Activated CD8-positive, alpha-beta memory T cell treated with anti-CD3 and anti-CD28 coated beads for 24 hours (primary cell): ENCODE measurements around the gene MAP2K3.

Experiments
- DNase-seq: peaks from one replicate; pipeline ENCODE4 v3.0.0-alpha.2; 2020

The MAP2K3 gene

DNA sequence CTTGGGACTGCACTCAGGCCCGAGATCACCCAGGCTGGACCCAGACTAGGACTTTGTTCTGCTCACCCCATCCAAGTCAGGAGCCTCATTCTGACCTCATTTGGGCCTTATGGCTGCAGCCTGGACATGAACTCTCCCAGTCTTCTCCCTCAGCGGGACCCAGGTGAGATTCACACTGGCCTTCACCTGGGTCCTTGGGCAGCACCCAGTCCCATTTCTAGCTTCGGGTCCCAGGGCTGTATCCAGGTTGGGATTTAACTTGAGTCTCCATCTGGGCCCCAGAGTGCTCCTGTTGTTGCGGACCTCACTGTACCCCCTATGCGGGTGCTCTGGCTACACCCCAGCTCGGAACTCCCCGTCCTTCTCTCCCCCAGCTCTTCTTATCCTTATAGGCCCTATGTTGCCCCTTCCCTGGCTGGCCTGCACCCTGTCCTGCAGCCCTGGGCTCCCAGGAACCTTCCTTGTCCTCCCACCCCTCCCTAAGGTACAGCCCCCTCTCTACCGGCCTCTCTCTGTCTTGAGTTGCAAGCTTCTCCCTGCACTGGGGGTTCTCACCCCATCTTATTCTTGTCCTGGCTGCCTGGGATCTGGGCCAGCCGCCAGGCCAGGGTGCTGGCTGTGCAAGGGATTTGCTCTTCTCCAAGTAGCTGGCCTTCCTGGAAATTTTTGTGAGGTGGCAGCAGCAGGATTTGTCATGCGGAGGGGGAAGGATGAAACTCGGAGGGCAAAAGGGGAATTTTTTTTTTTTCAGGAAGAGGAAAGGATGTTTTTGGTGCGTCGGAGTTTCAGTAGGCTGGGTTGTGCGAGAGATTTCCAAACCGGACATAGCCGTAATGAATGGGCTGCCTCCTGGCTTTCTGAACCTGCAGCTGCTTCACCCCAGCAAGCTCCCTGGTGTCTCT is 904 bp downstream of the MAP2K3 start:
- DNase-seq: no peak

DNA sequence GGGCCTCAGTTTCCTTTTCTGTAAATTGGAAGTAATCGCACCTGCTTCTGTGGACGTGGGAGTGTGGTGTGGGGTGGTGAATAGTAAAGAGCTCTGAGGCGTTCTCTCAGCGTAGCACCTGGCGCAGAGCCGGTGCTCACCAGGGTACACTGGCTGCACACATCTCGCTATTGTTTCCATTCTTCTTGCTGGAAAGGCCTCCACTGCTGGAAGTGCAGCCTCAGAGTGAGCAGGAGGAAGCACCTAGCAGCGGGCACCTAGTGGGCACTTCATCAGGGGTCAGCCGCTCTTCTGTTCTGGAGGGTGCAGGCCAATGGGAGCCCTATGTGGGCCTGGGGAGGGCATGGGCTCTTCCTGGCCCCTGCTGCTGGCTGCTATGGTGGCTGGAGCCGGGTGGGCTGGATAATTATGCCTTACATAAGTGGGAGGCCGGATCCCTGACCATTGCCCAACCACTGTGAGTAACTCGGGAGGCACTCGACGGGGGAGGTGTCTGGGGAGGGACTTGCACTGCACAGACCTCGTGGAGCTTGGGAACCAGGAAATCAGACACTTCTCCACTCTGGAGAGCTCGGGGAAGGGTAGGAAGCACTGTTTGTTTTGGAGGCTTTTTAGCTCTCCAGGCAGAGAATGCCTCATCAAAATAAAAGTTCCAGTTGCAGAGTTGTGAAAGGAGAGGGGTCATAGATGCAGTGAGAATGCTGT is 1.7 kb downstream of the MAP2K3 start:
- DNase-seq: no peak

- DNase-seq: peak; percentile 74
Observed at GRCh38 chr17:21286909-21287702, 2.6 kb downstream of the MAP2K3 start.

DNA sequence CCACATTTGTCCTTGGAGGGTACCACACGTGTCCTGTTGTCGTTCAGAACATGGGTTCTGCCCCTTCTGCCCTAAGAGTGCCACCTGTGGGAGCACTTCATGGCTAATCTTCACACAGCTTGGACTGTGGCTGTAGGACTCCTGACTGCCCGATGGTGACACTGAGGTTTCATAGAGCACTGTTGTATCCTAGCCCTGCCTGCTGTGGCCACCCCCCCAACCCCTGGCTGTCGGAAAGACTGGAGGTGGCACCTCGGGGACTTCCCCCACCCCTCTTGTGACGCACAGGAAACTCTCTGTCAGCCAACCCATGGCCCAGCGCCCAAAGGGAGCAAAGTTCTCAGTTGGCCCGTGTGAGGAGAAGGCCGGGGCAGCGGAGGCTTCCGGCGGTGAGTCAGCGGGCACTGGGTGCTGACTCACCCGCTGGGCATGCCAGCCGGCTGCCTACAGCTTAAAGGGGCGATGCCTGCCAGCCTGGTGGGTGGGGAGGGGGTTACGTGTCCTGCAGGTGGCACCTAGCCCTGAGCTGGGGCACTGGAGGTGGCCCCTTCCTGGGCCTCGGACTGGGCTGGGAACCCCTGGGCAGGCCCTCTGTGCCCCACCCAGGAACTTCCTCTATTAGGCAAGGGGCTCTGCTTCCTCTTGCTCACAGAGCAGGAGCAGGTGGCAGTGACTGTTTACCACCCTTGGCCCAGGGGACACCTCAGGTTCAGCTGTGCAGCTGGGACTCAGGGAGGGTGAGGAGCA is 3.4 kb downstream of the MAP2K3 start:
- DNase-seq: peak; percentile 96

- no peak for DNase-seq
Observed at GRCh38 chr17:21288571-21289017, 4.1 kb downstream of the MAP2K3 start.

DNA sequence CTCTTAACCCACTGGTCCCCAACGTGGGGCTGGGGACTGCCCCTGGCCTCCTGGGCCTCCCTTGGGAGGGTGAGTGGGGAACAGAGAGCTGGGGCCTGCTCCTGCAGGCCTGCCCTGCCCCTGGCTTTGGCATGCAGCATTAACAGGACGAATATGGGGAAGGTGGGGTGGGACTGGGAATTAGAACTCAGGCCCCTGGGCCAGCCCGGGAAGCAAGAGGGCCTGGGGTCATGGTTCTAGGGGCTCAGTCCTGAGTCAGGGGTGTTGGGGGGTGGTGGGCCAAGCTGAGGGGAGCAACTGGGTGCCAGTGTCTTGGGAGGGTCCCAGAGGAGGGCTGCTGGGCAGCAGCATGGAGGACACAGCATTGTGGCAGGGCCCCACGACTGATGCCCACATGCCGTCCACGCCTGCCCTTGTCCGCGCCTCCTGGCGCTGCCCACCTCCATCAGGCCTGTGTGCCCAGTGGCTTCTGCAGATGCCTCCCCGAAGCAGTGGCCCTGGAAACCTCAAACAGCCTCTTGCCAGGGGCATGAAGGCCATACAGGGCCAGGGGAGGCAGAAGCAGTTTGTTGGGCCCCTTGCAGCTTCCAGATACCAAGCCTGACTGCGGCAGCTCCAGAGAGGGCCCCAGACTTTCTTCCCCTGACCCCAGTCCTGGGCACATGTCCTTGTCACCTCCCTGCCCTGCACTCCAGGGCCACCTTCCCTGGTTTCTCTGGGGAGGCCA is 4.8 kb downstream of the MAP2K3 start:
- no peak for DNase-seq

DNA sequence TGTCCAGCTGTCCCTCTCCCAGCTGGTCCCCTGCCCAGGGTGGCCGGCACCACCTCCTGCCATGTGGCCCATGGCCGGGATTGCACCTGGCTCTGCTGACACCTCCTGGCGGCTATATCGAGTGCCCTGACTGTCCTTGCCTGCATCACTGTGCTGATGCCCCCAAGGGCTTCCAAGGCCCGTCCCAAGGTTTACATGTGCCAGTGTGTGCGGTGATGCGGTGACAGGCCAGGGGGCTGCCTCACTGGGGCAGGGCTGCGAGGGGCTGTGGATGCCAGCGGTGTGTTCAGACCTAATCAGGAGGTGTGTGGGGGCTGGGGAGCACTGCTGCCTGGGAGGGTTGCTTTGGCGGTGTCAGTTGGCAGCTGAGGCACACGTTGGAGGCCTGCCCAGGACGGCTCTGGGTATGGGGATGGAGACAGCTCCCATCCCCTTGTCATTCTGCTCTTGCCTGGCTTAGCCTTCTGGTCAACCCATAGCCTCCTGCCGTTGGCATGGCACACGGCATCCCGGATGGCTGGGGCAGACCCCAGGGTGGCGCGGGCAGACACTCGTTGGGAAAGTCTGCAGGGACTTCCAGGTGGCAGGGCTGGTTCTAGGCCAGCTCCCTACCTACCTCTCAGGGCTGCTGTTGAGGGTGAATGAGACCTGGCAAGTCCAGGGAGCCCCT is 5.5 kb downstream of the MAP2K3 start:
- DNase-seq: no peak

- DNase-seq: no peak
Observed at GRCh38 chr17:21291357-21291756, 6.8 kb downstream of the MAP2K3 start.

DNA sequence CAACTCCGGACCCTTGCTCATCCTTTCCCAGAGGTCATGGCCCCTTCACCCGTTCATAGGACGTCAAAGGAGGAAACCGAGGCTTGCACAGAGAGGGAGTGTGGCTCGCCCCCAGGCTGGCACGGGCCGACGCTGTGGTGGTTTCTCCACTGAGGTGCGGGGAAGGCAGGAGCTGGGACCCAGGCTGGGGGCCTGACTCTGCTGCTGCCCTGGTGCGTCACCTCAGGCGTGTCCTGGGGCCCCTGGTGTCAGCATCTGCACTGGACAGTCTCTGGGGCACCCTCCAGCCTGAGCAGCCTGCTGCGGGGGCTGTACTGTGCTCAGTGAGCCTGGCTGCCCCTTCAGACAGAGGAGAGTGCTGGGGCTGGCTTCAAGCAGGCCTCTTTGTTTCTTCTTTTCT is 7.4 kb downstream of the MAP2K3 start:
- DNase-seq: no peak

DNA sequence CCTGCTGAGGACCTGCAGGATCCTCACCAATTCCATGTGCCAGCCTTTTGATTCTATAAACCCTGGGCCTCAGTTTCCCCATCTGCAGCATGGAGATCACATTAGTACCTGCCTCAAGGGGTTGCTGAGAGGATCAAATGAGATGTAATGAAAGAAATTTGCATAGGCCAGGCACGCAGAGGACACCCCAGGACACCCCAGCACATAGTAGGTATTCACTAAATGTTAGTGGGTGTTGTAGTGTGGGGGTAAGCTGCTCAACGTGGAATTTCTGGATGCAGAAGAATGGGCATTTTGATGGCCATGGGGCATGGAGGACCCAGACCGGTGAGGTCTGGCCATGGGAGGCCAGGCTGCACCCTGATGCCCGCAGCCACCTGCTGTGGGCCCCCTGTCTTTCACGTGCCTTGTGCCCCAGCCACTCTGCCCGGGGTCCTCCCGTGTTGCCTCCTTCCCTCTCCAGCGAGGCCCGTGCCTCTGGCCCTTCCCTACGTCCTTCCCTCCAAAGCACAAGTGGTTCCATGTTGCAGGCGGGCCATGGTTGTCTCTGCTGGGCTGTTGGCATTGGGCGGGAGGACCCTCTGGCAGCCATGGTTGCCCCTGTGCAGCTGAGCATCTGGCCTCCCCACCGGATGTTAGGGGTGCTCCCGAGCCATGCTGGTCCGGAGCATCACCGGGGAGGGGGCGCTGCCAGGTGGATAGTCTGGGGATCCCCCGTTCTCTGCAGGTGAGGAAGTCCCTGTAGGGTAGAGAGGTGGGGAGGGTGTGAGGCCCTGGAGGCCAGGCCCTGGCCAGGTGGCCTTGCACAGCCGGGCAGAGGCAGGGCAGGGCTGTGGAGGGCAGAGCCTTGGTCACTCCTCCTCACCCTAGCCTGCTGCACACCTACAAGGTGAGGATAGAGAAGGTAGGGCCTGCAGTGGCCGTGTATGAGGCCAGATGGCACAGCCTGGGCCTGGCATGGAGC is 8.6 kb downstream of the MAP2K3 start:
- DNase-seq: no peak

DNA sequence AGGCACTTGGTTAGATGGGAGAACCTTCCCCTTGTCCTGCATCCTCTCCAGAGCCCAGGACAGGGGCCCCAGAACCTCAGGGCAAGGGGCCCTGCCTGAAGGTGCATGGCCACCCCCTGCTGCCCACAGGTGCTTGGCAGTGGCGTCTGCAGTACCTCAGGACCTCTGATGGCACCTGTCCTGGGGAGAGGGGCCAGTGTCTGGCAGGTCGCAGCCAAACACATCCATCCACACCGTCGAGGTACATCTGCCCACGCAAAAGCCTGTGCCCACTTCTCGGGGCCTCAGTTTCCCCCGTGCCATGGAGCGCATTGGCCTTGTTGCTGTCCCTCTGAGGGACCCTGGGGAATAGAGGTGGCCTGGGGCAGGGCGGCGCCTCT is 9.3 kb downstream of the MAP2K3 start:
- no peak for DNase-seq

GRCh38 chr17:21294321-21295035 is 10.0 kb downstream of the MAP2K3 start:
- DNase-seq: no peak

DNA sequence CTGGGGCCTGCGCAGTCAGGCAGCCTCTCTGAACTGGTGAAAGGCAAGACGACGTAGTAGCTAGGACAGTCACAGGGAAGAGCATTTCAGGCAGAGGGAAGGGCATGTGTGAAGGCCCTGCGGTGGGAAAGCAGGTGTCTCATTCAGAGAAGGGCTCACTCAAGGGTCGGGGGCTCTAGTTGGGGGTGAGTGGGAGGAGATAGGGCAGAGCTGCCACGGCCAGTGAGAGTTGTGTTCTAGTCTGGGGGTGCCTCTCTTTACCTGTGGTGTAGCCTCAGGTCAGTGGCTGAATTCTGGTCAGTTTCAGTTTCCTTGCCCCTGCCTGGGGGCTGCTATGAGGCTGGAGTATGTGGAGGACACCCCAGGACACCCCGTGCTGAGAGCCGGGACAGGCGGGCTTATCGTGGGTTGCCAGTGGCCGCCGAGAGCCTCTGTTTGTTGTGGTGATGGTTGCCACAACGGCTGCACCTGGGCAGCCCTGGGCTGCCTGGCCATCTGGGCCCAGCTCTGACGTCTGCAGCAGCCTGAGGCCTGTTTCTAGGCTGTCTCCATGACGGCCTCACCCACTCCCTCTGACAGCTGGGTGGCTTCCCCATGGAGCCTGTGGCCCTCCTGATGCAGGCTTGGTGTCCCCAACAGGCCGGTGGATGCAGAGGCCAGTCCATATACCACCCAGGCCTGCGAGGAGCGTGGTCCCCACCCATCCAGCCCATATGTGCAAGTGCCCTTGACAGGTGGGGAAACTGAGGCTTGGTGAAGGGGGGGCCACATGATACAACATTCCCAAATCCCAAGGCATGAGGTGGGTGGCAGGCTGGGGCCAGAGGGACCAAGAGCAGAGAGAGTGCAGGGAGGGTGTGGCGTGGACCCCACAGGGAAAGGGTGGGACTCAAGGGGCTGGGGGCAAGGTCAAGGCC is 10.8 kb downstream of the MAP2K3 start:
- DNase-seq: no peak

DNA sequence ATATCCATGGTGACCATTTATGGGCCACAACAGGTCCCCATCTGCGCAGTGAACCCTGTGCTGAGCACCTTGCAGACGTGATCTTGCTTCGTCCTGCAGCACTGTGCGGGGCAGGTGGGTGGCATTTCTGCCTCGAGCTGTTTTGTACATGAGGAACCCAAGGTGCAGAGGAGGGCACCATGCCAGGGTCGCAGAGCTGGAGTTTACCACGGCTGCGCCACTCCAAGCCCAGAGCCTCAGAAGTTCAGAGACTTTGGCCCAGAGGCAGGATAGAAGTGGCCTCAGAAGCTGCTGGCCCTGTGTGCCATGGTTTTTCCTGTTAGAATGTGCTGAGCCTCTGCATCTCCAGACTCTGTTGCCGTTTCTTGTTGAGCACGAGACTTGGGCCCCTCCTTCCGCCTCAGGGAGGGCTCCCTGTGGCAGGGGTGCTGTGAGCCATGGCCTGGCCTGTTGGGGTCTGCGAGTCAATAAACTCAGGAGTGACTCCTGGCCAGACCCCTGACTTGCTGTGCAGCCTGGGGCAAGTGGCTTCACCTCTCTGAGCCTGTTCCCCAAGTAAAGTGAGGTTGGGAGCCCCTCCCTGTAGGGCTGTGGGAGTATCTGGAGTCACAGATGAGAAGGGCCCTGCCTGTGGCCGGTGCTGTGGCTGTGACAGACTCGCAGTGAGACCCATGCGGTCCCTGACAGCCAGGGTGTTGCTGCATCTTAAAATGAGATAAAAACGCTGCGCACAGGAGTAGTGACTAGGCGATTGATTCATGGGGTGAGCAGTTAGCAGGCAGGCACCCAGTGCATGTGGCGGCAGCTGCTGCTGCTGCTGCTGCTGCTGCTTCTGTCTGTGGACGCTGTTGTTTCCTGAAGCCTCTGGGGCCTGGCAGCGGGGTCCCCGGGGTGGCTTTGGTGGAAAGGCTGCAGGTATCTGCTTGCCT is 11.8 kb downstream of the MAP2K3 start:
- DNase-seq: no peak

DNA sequence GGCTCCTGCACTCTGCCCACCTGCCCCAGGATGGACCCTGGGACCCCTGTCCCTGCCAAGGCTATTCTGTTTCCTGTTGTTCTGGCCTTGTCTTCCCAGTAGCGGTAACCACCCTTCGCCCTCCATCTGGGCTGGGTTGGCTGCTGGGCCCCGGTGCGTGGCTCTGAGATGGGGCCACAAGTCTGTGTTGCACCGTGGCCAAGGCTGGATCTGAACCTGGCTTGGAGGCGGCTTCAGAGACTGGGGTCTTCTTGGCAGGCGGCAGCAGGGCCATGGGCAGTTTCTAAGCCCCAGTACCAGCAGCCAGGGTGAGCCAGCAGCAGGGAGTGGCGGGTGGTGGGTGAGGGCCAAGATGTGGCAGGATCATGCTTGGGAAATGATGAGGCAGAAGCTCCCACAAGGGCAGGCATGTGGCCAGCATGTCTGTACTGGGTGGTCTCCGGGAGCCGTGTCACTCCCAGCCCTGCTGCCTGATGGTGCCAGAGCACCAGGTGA is 12.6 kb downstream of the MAP2K3 start:
- no peak for DNase-seq

- no peak for DNase-seq
Observed at GRCh38 chr17:21297597-21297996, 13.1 kb downstream of the MAP2K3 start.
